DOHH2 (cell line): ENCODE data around the gene DSCAML1.

Experiments used
- CTCF ChIP-seq: fragments of 200-600 bp; sonication (generic); IDR thresholded peaks from one replicate; pipeline ENCODE4 v1.5.1; 2014; ENCODE audit warnings: antibody characterized with exemption, mild to moderate bottlenecking, low read depth, low read length; ENCODE audit not compliant: poor library complexity, severe bottlenecking
- EZH2phosphoT487 ChIP-seq: fragments of 200-600 bp; sonication (generic); IDR thresholded peaks from 2 replicates; pipeline ENCODE4 v1.6.1; 2017; ENCODE audit warnings: borderline replicate concordance, mild to moderate bottlenecking, antibody characterized with exemption, low read length, moderate library complexity, mixed read lengths

GRCh38 chr11:117786135-117786870 lies 10.7 kb downstream of the DSCAML1 start:
- no peak for TF ChIP-seq CTCF
- TF ChIP-seq EZH2phosphoT487, result no peak
